ENCODE data around the gene STOM.

Gene STOM

GRCh38 chr9:121303456-121304451 is 66.3 kb downstream of the STOM start:
- Histone ChIP-seq H3K27ac (ENCODE audit: low read length) (no peak overlapping the region), H3K4me3 (ENCODE audit: low read length) (no peak overlapping the region), H3K4me1 (ENCODE audit: insufficient read depth, low read length) (peaks cover 5% of the 10 kb centered on the region; the same call in 1 of the 2 replicates), H3K9me3 (ENCODE audit: insufficient read depth, low read depth, low read length) (no peaks in the 10 kb centered on the region), H3K36me3 (ENCODE audit: insufficient read depth, low read depth, low read length) (peaks cover 3% of the 10 kb centered on the region; the same call in 1 of the 2 replicates), H3K27me3 (ENCODE audit: insufficient read depth, low read length) (peaks cover 33% of the 10 kb centered on the region), H3K9ac (ENCODE audit: low read depth, low read length) (no peak overlapping the region)

- Histone ChIP-seq H3K27me3 (ENCODE audit: insufficient read depth, low read length) (peaks cover 33% of the 10 kb centered on the region), H3K27ac (ENCODE audit: low read length) (no peak overlapping the region), H3K9ac (ENCODE audit: low read depth, low read length) (no peak overlapping the region), H3K36me3 (ENCODE audit: insufficient read depth, low read depth, low read length) (peaks cover 3% of the 10 kb centered on the region; the same call in 1 of the 2 replicates), H3K4me1 (ENCODE audit: insufficient read depth, low read length) (peaks cover 12% of the 10 kb centered on the region; the same call in 1 of the 2 replicates), H3K4me3 (ENCODE audit: low read length) (no peak overlapping the region), H3K9me3 (ENCODE audit: insufficient read depth, low read depth, low read length) (no peaks in the 10 kb centered on the region)
Measured at GRCh38 chr9:121302786-121303185, 67.3 kb downstream of the STOM start.

GRCh38 chr9:121302341-121302740 is 67.7 kb downstream of the STOM start:
- Histone ChIP-seq H3K27me3 (ENCODE audit: insufficient read depth, low read length) (peaks cover 33% of the 10 kb centered on the region), H3K9ac (ENCODE audit: low read depth, low read length) (no peak overlapping the region), H3K36me3 (ENCODE audit: insufficient read depth, low read depth, low read length) (peaks cover 3% of the 10 kb centered on the region; the same call in 1 of the 2 replicates), H3K4me3 (ENCODE audit: low read length) (no peak overlapping the region), H3K9me3 (ENCODE audit: insufficient read depth, low read depth, low read length) (no peaks in the 10 kb centered on the region), H3K4me1 (ENCODE audit: insufficient read depth, low read length) (peaks cover 12% of the 10 kb centered on the region; the same call in 1 of the 2 replicates), H3K27ac (ENCODE audit: low read length) (no peak overlapping the region)

GRCh38 chr9:121301881-121302286 is 68.2 kb downstream of the STOM start:
- Histone ChIP-seq H3K27ac (ENCODE audit: low read length) (no peak overlapping the region), H3K9ac (ENCODE audit: low read depth, low read length) (no peak overlapping the region), H3K4me3 (ENCODE audit: low read length) (no peak overlapping the region), H3K36me3 (ENCODE audit: insufficient read depth, low read depth, low read length) (peaks cover 3% of the 10 kb centered on the region; the same call in 1 of the 2 replicates), H3K9me3 (ENCODE audit: insufficient read depth, low read depth, low read length) (no peaks in the 10 kb centered on the region), H3K27me3 (ENCODE audit: insufficient read depth, low read length) (peaks cover 33% of the 10 kb centered on the region), H3K4me1 (ENCODE audit: insufficient read depth, low read length) (peaks cover 12% of the 10 kb centered on the region; the same call in 1 of the 2 replicates)

- Histone ChIP-seq H3K36me3 (ENCODE audit: insufficient read depth, low read depth, low read length) (peaks cover 3% of the 10 kb centered on the region; the same call in 1 of the 2 replicates), H3K27ac (ENCODE audit: low read length) (no peak overlapping the region), H3K9me3 (ENCODE audit: insufficient read depth, low read depth, low read length) (no peaks in the 10 kb centered on the region), H3K9ac (ENCODE audit: low read depth, low read length) (peak overlapping the region; percentile 34; the same call in 1 of the 2 replicates), H3K27me3 (ENCODE audit: insufficient read depth, low read length) (peaks cover 33% of the 10 kb centered on the region), H3K4me3 (ENCODE audit: low read length) (peak overlapping the region; percentile 66), H3K4me1 (ENCODE audit: insufficient read depth, low read length) (peaks cover 12% of the 10 kb centered on the region; the same call in 1 of the 2 replicates)
Measured at GRCh38 chr9:121300283-121301119, 69.5 kb downstream of the STOM start.

GRCh38 chr9:121299467-121300282 is 70.4 kb downstream of the STOM start:
- H3K4me3 ChIP-seq (ENCODE audit: low read length) = peak overlapping the region; percentile 66
- H3K36me3 ChIP-seq (ENCODE audit: insufficient read depth, low read depth, low read length) = peaks cover 3% of the 10 kb centered on the region; the same call in 1 of the 2 replicates
- peaks cover 33% of the 10 kb centered on the region for H3K27me3 ChIP-seq (ENCODE audit: insufficient read depth, low read length)
- H3K27ac ChIP-seq (ENCODE audit: low read length) = no peak overlapping the region
- no peaks in the 10 kb centered on the region for H3K9me3 ChIP-seq (ENCODE audit: insufficient read depth, low read depth, low read length)
- peak overlapping the region; percentile 34; the same call in 1 of the 2 replicates for H3K9ac ChIP-seq (ENCODE audit: low read depth, low read length)
- H3K4me1 ChIP-seq (ENCODE audit: insufficient read depth, low read length) = peaks cover 12% of the 10 kb centered on the region; the same call in 1 of the 2 replicates

- H3K27ac ChIP-seq (ENCODE audit: low read length) = no peak overlapping the region
Measured at GRCh38 chr9:121298689-121299466, 71.2 kb downstream of the STOM start.

GRCh38 chr9:121298016-121298538 is 72.0 kb downstream of the STOM start:
- Histone ChIP-seq H3K9me3 (ENCODE audit: insufficient read depth, low read depth, low read length) (no peaks in the 10 kb centered on the region), H3K4me3 (ENCODE audit: low read length) (no peak overlapping the region), H3K27me3 (ENCODE audit: insufficient read depth, low read length) (peaks cover 34% of the 10 kb centered on the region), H3K9ac (ENCODE audit: low read depth, low read length) (no peak overlapping the region), H3K4me1 (ENCODE audit: insufficient read depth, low read length) (peaks cover 12% of the 10 kb centered on the region; the same call in 1 of the 2 replicates), H3K27ac (ENCODE audit: low read length) (no peak overlapping the region), H3K36me3 (ENCODE audit: insufficient read depth, low read depth, low read length) (peaks cover under 1% of the 10 kb centered on the region; the same call in 1 of the 2 replicates)

More at GRCh38 chr9:121298689-121299466, 71.2 kb downstream of the STOM start:
- Histone ChIP-seq H3K27me3 (ENCODE audit: insufficient read depth, low read length) (peaks cover 33% of the 10 kb centered on the region), H3K9ac (ENCODE audit: low read depth, low read length) (no peak overlapping the region; the same call in 1 of the 2 replicates), H3K4me1 (ENCODE audit: insufficient read depth, low read length) (peaks cover 12% of the 10 kb centered on the region; the same call in 1 of the 2 replicates), H3K36me3 (ENCODE audit: insufficient read depth, low read depth, low read length) (peaks cover 3% of the 10 kb centered on the region; the same call in 1 of the 2 replicates), H3K9me3 (ENCODE audit: insufficient read depth, low read depth, low read length) (no peaks in the 10 kb centered on the region), H3K4me3 (ENCODE audit: low read length) (peak overlapping the region; percentile 66)

- H3K4me3 ChIP-seq (ENCODE audit: low read length) = no peak overlapping the region
- H3K9me3 ChIP-seq (ENCODE audit: insufficient read depth, low read depth, low read length) = no peaks in the 10 kb centered on the region
- peaks cover 12% of the 10 kb centered on the region; the same call in 1 of the 2 replicates for H3K4me1 ChIP-seq (ENCODE audit: insufficient read depth, low read length)
- no peaks in the 10 kb centered on the region for H3K36me3 ChIP-seq (ENCODE audit: insufficient read depth, low read depth, low read length)
- H3K27ac ChIP-seq (ENCODE audit: low read length) = no peak overlapping the region
- H3K27me3 ChIP-seq (ENCODE audit: insufficient read depth, low read length) = peaks cover 38% of the 10 kb centered on the region
- H3K9ac ChIP-seq (ENCODE audit: low read depth, low read length) = no peak overlapping the region
Measured at GRCh38 chr9:121297389-121297788, 72.7 kb downstream of the STOM start.

Data from iPS-20b (cell line).